PC-3 (cell line): ENCODE measurements around the gene RIMBP2. TPM values are rescaled to one million over a fixed set of nuclear protein-coding genes. Genes with fewer than 3 reads are reported as not detected.

Experiments
- ATAC-seq: fragments of 200-7000 bp; cut with Tn5 transposase; 2 replicates; pipeline ENCODE4 v1.9.1; 2020; ENCODE audit warnings: mild to moderate bottlenecking, moderate library complexity
- BruUV-seq: library from RNA; stranded (reverse); fragments of 400-500 nt; replicated peaks from 2 replicates; lab custom pipeline; 2021; lab: Mats Ljungman, UMichigan
- CTCF ChIA-PET: fragments of 300-600 bp; sonication (Branson Sonifier 250); formaldehyde crosslinking; loops from one replicate; lab custom pipeline; 2022; ENCODE audit warnings: antibody characterized with exemption; lab: Charles Lee
- POLR2A ChIA-PET: fragments of 300-600 bp; sonication (Branson Sonifier 250); formaldehyde crosslinking; loops from one replicate; lab custom pipeline; 2022; ENCODE audit warnings: antibody characterized with exemption; ENCODE audit not compliant: unreplicated experiment; lab: Charles Lee
- DNase-seq: peaks from one replicate; pipeline ENCODE4 v3.0.0-alpha.2; 2015
- H2AFZ ChIP-seq: fragments of 300-600 bp; sonication (generic); 2 replicates; pipeline ENCODE4 v1.6.0; 2016; ENCODE audit warnings: antibody characterized with exemption, low read length
- H3F3A ChIP-seq: fragments of 300-600 bp; sonication (generic); one replicate; pipeline ENCODE4 v1.6.0; 2017; ENCODE audit warnings: antibody characterized with exemption, low read length, control low read depth, mild to moderate bottlenecking; ENCODE audit not compliant: unreplicated experiment
- H3K27ac ChIP-seq: fragments of 300-600 bp; sonication (generic); 2 replicates; pipeline ENCODE4 v1.5.1; 2016; ENCODE audit warnings: mild to moderate bottlenecking, low read length
- H3K27me3 ChIP-seq: fragments of 300-600 bp; sonication (generic); 2 replicates; pipeline ENCODE4 v1.6.1; 2016; ENCODE audit warnings: low read length, mixed read lengths
- H3K36me3 ChIP-seq: fragments of 300-600 bp; sonication (generic); 2 replicates; pipeline ENCODE4 v1.6.1; 2016; ENCODE audit warnings: low read depth, mixed run types, low read length, mixed read lengths
- H3K4me1 ChIP-seq: fragments of 300-600 bp; sonication (generic); 2 replicates; pipeline ENCODE4 v1.5.1; 2016; ENCODE audit warnings: low read length; ENCODE audit not compliant: insufficient read depth
- H3K4me2 ChIP-seq: fragments of 300-600 bp; sonication (generic); 2 replicates; pipeline ENCODE4 v1.6.0; 2016; ENCODE audit warnings: low read length
- H3K4me3 ChIP-seq: fragments of 300-600 bp; sonication (generic); 2 replicates; pipeline ENCODE4 v1.5.1; 2016; ENCODE audit warnings: mild to moderate bottlenecking, low read length, mixed read lengths
- H3K79me2 ChIP-seq: fragments of 300-600 bp; sonication (generic); 2 replicates; pipeline ENCODE4 v1.6.1; 2017; ENCODE audit warnings: low read length, mixed read lengths
- H3K9ac ChIP-seq: fragments of 300-600 bp; sonication (generic); 2 replicates; pipeline ENCODE4 v1.6.0; 2016; ENCODE audit warnings: mild to moderate bottlenecking, low read length
- H3K9me2 ChIP-seq: fragments of 300-600 bp; sonication (generic); replicated peaks from 2 replicates; pipeline ENCODE4 v1.6.1; 2016; ENCODE audit warnings: mixed run types, low read length, mixed read lengths
- H3K9me3 ChIP-seq: fragments of 300-600 bp; sonication (generic); 2 replicates; pipeline ENCODE4 v1.6.1; 2016; ENCODE audit warnings: low read length, mixed read lengths
- H4K20me1 ChIP-seq: fragments of 300-600 bp; sonication (generic); 2 replicates; pipeline ENCODE4 v1.6.1; 2016; ENCODE audit warnings: low read length, mixed read lengths
- EZH2 ChIP-seq: fragments of 300-600 bp; sonication (generic); IDR thresholded peaks from one replicate; pipeline ENCODE4 v1.6.1; 2017; ENCODE audit warnings: antibody characterized with exemption, mild to moderate bottlenecking, low read length; ENCODE audit not compliant: unreplicated experiment
- EZH2phosphoT487 ChIP-seq: fragments of 300-600 bp; sonication (generic); IDR thresholded peaks from 2 replicates; pipeline ENCODE4 v1.6.1; 2018; ENCODE audit warnings: mild to moderate bottlenecking, antibody characterized with exemption, low read length, borderline replicate concordance
- intact Hi-C: fragments of 100-400 bp; cut with micrococcal nuclease; formaldehyde crosslinking; loops from 2 replicates; pipeline ENCODE4 v1.9.0; 2023
- total RNA-seq: library from RNA; depleted of rRNA; stranded (reverse); fragments of >200 nt; gene quantifications from 2 replicates; pipeline ENCODE4 v1.2.3, GENCODE V29; 2014
- TF ChIP-seq, protein P1 (sequence below): fragments of 300-600 bp; sonication (generic); conservative IDR thresholded peaks from 2 replicates; pipeline ENCODE4 v1.5.1; 2017; ENCODE audit warnings: antibody characterized with exemption, low read depth, mild to moderate bottlenecking, low read length

Gene RIMBP2
- total RNA-seq, 1 experiment from 2014 or later = not detected

DNA sequence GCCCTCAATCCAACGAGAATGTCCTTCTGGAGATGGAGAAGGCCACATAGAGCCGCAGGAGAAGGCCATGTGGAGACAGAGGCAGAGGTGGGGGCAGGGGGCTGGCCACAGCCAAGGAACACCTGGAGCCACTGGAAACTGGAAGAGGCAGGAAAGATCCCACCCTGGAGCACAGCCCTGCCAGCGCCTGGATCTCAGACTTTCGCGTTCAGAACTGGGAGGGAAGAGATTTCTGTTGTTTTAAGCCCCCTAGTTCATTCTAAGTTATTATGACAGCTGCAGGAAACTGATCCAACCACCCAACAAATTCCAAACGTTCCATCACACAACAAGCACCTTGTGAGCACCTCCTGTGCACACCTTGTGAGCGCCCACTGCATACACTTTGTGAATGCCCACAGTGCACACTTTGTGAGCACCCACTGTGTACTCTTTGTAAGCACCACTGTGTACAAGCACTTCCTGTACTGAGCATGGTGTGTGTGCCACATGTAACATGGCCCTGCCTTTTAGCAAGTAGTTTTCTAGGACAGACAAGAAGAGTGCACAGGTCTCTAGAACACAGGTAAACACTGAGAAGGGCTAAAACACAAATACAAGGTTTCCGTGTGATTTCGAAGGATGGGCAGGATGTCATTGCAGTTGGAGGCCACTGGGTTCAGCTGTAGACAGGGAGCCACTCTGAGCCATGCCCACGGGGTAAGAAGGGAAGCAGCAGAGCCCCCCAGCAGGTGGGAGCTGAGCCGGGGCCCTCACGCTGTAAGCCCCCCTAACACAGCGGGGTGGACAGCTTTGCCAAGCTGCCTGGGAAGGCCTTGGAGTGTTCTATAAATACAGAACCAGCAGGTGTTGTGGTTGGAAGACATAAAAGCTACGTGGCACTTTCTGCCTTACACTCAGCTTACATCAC is 15.4 kb downstream of the RIMBP2 start:
- H3K27me3 ChIP-seq = no peaks in the 10 kb centered on the region
- H3K9me3 ChIP-seq = no peaks in the 10 kb centered on the region
- BruUV-seq = no TSS peak
- no peak for DNase-seq
- no peaks in the 10 kb centered on the region for H4K20me1 ChIP-seq
- no peak overlapping the region for H3K4me3 ChIP-seq
- H3K79me2 ChIP-seq = no peaks in the 10 kb centered on the region
- H3K4me1 ChIP-seq = no peaks in the 10 kb centered on the region
- H3K9me2 ChIP-seq = no peaks in the 10 kb centered on the region
- no peak overlapping the region for H3K9ac ChIP-seq
- H3K27ac ChIP-seq = no peak overlapping the region
- intact Hi-C loops = no loop called here
- no peak for TF ChIP-seq EZH2
- TF ChIP-seq EZH2phosphoT487 = no peak
- TF ChIP-seq, protein P1, sequence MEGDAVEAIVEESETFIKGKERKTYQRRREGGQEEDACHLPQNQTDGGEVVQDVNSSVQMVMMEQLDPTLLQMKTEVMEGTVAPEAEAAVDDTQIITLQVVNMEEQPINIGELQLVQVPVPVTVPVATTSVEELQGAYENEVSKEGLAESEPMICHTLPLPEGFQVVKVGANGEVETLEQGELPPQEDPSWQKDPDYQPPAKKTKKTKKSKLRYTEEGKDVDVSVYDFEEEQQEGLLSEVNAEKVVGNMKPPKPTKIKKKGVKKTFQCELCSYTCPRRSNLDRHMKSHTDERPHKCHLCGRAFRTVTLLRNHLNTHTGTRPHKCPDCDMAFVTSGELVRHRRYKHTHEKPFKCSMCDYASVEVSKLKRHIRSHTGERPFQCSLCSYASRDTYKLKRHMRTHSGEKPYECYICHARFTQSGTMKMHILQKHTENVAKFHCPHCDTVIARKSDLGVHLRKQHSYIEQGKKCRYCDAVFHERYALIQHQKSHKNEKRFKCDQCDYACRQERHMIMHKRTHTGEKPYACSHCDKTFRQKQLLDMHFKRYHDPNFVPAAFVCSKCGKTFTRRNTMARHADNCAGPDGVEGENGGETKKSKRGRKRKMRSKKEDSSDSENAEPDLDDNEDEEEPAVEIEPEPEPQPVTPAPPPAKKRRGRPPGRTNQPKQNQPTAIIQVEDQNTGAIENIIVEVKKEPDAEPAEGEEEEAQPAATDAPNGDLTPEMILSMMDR = no peak
- ChIA-PET POLR2A (no interaction called here), CTCF (no interaction called here)
- no peaks in the 10 kb centered on the region for H3K36me3 ChIP-seq
- no peak overlapping the region for H2AFZ ChIP-seq
- no peak for ATAC-seq
- H3K4me2 ChIP-seq = no peak overlapping the region
- no peaks in the 10 kb centered on the region for H3F3A ChIP-seq

GRCh38 chr12:130698106-130698505 is 18.0 kb downstream of the RIMBP2 start:
- no TSS peak for BruUV-seq
- H3K4me3 ChIP-seq = no peak overlapping the region
- TF ChIP-seq, protein P1 = no peak
- TF ChIP-seq EZH2 (no peak), EZH2phosphoT487 (no peak)
- no peaks in the 10 kb centered on the region for H3K36me3 ChIP-seq
- intact Hi-C loops = no loop called here
- H3K9me3 ChIP-seq = no peaks in the 10 kb centered on the region
- no peak overlapping the region for H3K4me2 ChIP-seq
- no peaks in the 10 kb centered on the region for H3K4me1 ChIP-seq
- POLR2A ChIA-PET = no interaction called here
- no peaks in the 10 kb centered on the region for H3K79me2 ChIP-seq
- no peak overlapping the region for H2AFZ ChIP-seq
- H3F3A ChIP-seq = no peaks in the 10 kb centered on the region
- ATAC-seq (no peak), DNase-seq (peak; percentile 2)
- no peaks in the 10 kb centered on the region for H3K27me3 ChIP-seq
- H3K27ac ChIP-seq = no peak overlapping the region
- no peaks in the 10 kb centered on the region for H4K20me1 ChIP-seq
- CTCF ChIA-PET = no interaction called here
- H3K9ac ChIP-seq = no peak overlapping the region
- H3K9me2 ChIP-seq = no peaks in the 10 kb centered on the region
